Measurements from ENCODE around the gene MCF2L.
"Not testable (repeated sequence)": the region's sequence is repeated elsewhere in the genome, so short reads cannot be mapped to it uniquely, and the experiment has no call there.

Gene MCF2L

DNA sequence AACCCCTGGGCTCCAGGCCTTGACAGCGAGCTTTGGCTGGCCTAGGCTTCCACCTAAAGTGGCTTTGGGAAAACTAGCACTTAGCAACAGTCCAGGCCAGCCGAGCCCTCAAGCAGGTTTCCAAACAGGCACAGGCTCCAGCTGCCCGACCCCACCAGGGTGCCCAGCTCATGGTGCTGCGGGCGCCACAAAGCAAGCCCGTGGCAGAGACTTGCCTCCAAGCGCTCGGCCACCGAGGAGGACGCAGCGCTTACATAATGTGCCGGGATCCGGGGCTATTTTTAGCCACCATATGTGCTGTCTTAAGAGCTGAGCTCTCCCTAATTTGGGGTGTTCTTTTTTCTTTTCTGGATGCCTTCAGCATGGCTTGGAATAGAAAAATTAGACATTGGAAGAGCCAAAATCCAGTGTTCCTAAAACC lies 80.5 kb downstream of the MCF2L start:
- DNase-seq (ENCODE audit: low spot score): no peak

DNA sequence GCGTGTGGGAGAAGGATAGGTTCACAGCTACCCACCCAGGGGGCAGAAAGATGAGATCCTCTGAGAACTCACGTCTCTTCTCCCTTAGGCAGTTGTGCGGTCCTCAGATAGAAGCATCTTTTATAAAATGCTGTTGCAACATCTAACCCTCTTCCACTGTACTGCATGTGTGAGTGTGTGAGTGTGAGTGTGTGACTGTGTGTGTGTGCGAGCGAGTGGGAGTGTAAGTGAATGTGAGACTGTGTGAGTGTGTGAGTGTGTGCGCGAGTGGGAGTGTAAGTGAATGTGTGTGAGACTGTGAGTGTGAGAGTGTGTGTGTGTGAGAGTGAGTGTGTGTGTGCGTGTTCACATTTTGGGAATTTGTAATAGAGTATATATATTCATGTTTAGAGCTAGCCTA lies 81.0 kb downstream of the MCF2L start:
- DNase-seq (ENCODE audit: low spot score): no peak

DNA sequence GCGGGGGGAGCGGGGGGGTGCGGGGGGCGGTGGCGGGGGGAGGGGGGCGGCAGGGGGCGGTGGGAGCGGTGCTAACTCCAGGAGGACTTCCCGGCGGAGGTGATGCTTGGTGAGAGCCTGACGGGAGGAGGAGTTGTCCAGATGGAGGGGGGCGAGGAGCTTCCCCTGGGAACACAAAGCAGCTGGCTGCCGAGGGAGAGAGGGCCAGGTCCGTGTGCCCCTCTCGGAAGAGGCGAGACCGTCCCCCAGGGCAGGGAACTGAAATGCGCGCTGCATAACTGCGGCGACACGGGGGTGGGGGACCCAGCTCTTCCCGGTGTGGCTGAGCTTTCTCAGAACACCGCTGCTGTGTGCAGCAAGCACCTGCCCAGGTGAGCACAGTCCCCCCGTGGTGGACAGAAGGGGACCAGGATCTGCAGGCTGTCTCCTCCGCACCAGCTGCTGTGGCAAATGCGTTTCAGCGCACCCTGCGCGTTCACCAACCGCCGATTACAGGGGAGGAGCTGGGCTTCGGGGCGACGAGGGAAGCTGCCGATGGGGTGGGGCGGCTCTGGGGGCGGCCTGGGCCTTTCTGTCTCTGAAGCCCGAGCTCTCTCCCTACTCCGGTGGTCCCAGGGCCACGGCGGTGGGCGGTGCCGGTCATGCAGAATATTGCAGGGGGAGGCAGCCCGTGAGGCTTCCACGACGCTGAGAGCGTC lies 81.9 kb downstream of the MCF2L start:
- DNase-seq (ENCODE audit: low spot score): no peak

GRCh38 chr13:113051641-113052040 lies 82.6 kb downstream of the MCF2L start:
- DNase-seq (ENCODE audit: low spot score): no peak

DNA sequence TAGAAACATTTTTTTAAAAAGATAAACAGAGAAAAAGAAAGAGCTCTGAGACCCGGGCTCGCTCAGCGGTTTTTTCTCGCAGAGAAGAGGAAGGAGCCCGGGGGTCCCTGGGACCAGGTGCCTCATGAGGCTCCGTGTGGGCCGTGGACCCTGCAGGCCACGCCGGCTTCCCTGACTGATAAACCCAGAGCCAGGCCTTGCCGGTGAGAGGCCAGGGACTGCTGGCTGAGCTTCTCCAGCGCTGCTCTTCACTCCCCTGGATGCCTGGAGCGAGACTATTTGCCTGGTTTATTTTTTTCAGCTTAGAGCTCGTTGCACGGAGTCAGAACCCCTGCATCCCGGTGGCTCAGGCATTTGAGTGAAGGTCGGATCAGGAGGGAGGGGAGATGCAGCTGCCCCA lies 83.2 kb downstream of the MCF2L start:
- no peak for DNase-seq (ENCODE audit: low spot score)

GRCh38 chr13:113052971-113053370 lies 84.0 kb downstream of the MCF2L start:
- no peak for DNase-seq (ENCODE audit: low spot score)

DNA sequence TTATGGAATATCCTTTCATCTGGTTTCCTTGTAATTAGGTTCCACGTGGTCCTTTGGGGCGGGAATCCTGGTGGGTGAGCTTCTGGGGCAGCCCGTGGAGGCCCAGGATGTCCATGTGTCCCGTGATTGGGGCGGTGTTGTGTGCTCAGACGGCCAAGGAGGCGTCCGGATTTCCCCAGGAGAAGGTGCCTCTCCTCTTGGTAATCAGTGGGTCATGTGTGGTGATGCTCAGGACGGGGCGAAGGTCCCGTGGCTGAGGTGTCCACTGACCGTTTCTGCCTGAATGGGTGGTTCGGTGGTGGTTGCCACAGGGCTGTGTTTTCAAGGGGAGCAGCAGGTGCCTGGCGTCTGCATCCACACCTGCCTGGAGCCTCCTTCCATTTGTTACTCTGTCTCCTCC lies 84.4 kb downstream of the MCF2L start:
- DNase-seq (ENCODE audit: low spot score): no peak

GRCh38 chr13:113053801-113054604 lies 85.0 kb downstream of the MCF2L start:
- DNase-seq (ENCODE audit: low spot score): no peak

- no peak for DNase-seq (ENCODE audit: low spot score)
Observed at GRCh38 chr13:113057084-113057483, 88.1 kb downstream of the MCF2L start.

GRCh38 chr13:113057559-113057958 lies 88.5 kb downstream of the MCF2L start:
- DNase-seq (ENCODE audit: low spot score): not testable (repeated sequence)

DNA sequence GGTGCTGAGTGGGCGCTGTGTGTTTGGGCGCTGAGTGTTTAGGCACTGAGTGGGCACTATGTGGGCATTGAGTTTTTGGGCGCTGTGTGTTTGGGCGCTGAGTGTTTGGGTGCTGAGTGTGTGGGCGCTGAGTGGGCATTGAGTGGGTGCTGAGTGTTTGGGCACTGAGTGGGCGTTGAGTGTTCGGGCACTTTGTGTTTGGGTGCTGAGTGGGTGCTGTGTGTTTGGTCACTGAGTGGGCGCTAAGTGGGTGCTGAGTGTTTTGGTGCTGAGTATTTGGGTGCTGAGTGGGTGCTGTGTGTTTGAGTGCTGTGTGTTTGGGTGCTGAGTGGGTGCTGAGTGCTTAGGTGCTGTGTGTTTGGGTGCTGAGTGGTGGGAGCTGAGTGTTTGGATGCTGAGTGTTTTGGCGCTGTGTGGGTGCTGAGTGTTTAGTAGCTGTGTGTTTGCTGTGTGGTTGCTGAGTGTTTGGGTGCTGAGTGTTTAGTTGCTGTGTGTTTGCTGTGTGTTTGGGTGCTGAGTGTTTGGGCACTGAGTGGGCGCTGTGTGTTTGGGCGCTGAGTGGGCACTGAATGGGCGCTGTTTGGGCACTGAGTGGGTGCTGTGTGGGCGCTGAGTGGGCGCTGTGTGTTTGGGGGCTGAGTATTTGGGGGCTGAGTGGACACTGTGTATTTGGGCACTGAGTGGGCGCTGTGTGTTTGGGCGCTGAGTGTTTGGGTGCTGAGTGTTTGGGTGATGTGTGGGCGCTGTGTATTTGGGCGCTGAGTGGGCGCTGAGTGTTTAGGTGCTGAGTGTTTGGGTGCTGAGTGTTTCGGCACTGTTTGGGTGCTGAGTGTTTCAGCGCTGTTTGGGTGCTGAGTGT lies 89.3 kb downstream of the MCF2L start:
- DNase-seq (ENCODE audit: low spot score): no peak

GRCh38 chr13:113058988-113059850 lies 90.2 kb downstream of the MCF2L start:
- no peak for DNase-seq (ENCODE audit: low spot score)

GRCh38 chr13:113059891-113060290 lies 90.9 kb downstream of the MCF2L start:
- no peak for DNase-seq (ENCODE audit: low spot score)

DNA sequence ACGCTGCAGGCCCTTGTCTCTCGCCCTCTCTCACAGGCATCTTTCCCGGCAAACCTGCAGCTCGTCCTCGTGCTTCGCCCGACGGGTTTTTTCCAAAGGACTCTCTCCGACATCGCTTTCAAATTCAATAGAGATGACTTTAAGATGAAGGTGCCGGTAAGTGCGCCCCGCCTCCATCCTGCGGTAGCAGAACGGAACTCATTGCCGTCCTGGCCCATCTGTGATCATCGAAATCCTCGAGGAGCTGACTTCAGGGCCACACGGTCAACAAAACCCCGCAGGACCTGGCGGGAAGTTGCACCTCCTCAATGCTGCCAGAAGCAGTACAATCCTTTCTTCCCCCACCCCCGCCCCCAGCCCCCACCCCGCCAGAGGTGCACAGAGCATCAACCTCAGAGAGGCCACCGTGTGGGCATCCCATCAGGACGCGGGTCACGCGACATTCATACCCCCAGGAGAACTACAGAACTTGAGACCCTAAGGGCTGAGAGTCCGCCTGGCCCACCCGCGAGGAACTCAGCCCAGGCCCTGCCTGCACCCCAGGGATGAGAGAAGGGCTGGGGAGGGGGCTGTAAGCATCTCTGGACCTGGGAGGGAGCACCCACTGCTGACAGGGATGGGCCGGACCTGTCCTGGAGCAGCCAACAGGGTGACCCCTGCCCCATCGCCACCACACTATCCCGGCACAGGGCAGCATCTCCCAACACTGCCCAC lies 91.7 kb downstream of the MCF2L start:
- no peak for DNase-seq (ENCODE audit: low spot score)

DNA sequence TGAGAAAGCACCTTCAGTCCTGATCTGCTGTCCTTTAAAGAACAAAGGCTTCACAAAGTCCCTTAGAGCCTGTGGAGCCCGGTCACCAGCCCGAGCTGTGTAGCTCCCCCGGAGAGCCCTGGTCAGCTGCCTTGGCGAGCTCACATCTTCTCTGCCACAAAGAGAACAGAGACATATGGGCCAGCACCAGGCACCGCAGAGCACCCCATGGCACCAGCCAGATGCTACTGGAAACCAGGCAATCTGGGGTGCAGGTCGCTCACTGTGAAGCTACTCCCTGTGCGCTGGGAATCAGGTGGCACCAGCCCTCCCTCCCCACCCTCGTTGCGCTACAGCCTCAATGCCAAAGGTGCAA lies 92.2 kb downstream of the MCF2L start:
- DNase-seq (ENCODE audit: low spot score): no peak

DNA sequence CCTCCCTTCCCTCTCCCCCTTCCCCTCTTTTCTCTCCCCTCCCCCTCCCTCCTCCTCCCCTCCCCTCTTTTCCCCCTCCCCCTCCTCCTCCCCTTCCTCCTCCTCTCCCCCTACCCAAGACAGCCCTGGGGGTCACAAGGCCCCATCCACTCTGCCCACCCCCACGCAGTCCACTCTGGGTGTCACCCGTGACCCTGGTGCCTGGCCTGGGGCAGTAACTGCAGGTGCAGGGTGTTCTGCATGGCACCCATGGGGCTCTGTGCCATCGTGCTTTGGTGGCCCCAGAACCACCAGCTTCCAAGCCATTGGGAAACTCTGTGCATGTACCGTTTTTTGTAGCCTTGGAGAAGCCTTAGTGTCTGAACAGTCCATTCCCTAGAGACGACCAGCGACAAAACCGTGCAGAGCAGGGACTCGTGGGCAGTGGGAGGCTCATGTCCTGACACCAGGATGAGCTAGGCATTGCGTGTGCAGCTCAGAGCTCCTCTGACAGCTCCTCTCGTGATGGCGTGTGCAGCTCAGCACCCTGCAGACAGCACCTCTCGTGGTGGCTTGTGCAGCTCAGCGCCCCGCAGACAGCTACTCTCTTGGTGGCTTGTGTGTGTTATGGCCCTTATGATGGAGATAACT lies 92.9 kb downstream of the MCF2L start:
- DNase-seq (ENCODE audit: low spot score): no peak

- DNase-seq (ENCODE audit: low spot score): no peak
Observed at GRCh38 chr13:113062691-113063090, 93.7 kb downstream of the MCF2L start.

DNA sequence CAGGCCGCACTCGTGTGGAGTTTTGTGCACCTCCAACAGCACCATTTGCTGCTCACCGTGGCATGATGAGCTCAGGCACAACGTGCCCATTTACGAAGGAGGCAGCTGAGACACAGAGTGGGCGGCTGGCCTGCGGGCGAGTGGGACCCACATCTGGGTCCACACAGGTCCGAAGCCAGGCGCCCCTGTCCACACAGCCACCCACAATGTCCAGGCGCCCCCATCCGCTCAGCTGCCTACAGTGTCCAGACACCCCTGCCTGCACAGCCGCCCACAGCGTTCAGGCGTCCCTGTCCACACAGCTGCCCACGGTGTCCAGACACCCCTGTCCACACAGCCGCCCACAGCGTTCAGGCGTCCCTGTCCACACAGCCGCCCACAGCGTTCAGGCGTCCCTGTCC lies 94.1 kb downstream of the MCF2L start:
- no peak for DNase-seq (ENCODE audit: low spot score)

DNA sequence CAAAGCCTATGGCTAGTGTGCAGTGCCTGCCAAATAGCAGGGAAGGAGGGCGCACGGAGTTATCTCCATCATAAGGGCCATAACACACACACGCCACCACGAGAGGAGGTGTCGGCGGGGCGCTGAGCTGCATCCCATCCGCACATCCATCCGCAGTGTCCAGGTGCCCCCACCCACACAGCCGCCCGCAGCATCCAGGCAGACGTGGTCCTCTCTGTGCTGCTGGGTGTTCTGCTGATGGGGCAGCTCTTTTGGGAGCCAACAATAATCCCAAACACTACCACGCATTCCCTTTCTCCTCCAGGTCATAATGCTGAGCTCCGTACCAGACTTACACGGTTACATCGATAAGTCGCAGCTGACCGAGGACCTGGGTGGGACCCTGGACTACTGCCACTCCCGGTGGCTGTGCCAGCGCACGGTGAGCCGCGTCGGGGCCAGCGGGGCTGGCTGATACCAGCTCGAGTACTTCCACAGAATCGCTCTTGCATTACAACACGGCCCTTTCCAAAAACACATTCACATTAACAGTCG lies 95.1 kb downstream of the MCF2L start:
- DNase-seq (ENCODE audit: low spot score): no peak
